NT2/D1 (cell line): ENCODE results near the gene CPEB1.

Source experiments
- YY1 ChIP-seq: IDR thresholded peaks from 2 replicates; pipeline ENCODE4 v1.6.1; 2011; ENCODE audit not compliant: insufficient read length, insufficient read depth
- ZNF274 ChIP-seq: IDR thresholded peaks from 2 replicates; pipeline ENCODE4 v1.6.1; 2011; ENCODE audit warnings: mild to moderate bottlenecking, low read depth, low read length

DNA sequence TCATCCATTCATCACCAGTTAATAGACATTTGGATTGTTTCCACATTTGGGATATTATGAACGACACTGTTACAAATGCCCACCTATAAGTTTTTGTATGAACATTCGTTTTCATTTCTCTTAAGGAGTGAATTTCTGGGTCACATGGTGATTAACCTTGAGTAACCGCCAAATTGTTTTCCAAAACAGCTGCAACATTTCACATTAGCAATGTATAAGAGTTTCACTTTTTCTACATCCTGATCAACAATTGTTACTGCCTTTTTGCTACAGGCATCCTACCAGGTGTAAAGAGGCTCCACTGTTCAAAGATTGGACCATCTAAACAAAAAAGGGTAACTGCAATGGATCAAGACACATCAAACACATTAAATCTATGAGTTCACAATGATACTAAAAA lies 52.0 kb downstream of the CPEB1 start:
- TF ChIP-seq ZNF274 (no peak), YY1 (no peak)
